GM23248 (cell line): ENCODE results near the gene CNIH1. TPM values are rescaled to one million over a fixed set of nuclear protein-coding genes. Genes with fewer than 3 reads are reported as not detected.

Source experiments
- DNase-seq: peaks from one replicate; pipeline ENCODE4 v3.0.0-alpha.2; 2015
- H2AFZ ChIP-seq: fragments of 200-600 bp; sonication (generic); 2 replicates; pipeline ENCODE4 v1.6.1; 2016; ENCODE audit warnings: antibody characterized with exemption
- H3F3A ChIP-seq: fragments of 200-600 bp; sonication (generic); 2 replicates; pipeline ENCODE4 v1.6.1; 2016; ENCODE audit warnings: mild to moderate bottlenecking, antibody characterized with exemption, mixed run types; ENCODE audit not compliant: insufficient read depth
- H3K27ac ChIP-seq: fragments of 200-600 bp; sonication (generic); 2 replicates; pipeline ENCODE4 v1.5.1; 2016; ENCODE audit warnings: mild to moderate bottlenecking
- H3K27me3 ChIP-seq: fragments of 200-600 bp; sonication (generic); replicated peaks from 2 replicates; pipeline ENCODE4 v1.6.1; 2016; ENCODE audit warnings: mild to moderate bottlenecking; ENCODE audit not compliant: insufficient read depth
- H3K36me3 ChIP-seq: fragments of 200-600 bp; sonication (generic); 2 replicates; pipeline ENCODE4 v1.6.1; 2016; ENCODE audit warnings: low read depth, mild to moderate bottlenecking
- H3K4me1 ChIP-seq: fragments of 200-600 bp; sonication (generic); 2 replicates; pipeline ENCODE4 v1.6.1; 2016; ENCODE audit warnings: mild to moderate bottlenecking; ENCODE audit not compliant: insufficient read depth
- H3K4me2 ChIP-seq: fragments of 200-600 bp; sonication (generic); one replicate; pipeline ENCODE4 v1.6.1; 2016; ENCODE audit warnings: mild to moderate bottlenecking; ENCODE audit not compliant: unreplicated experiment
- H3K4me3 ChIP-seq: fragments of 200-600 bp; sonication (generic); 2 replicates; pipeline ENCODE4 v1.5.1; 2016; ENCODE audit warnings: mild to moderate bottlenecking
- H3K79me2 ChIP-seq: fragments of 200-600 bp; sonication (generic); 2 replicates; pipeline ENCODE4 v1.6.1; 2016; ENCODE audit warnings: mild to moderate bottlenecking; ENCODE audit not compliant: insufficient read depth
- H3K9ac ChIP-seq: fragments of 200-600 bp; sonication (generic); 2 replicates; pipeline ENCODE4 v1.6.1; 2016; ENCODE audit warnings: mild to moderate bottlenecking
- H3K9me2 ChIP-seq: fragments of 200-600 bp; sonication (generic); 2 replicates; pipeline ENCODE4 v1.6.1; 2016; ENCODE audit warnings: mixed run types, mild to moderate bottlenecking, moderate library complexity; ENCODE audit not compliant: insufficient read depth
- H3K9me3 ChIP-seq: fragments of 200-600 bp; sonication (generic); one replicate; pipeline ENCODE4 v1.6.1; 2017; ENCODE audit warnings: low read depth
- H4K20me1 ChIP-seq: fragments of 200-600 bp; sonication (generic); 2 replicates; pipeline ENCODE4 v1.6.0; 2016; ENCODE audit not compliant: insufficient read depth
- EZH2 ChIP-seq: fragments of 200-600 bp; sonication (generic); IDR thresholded peaks from 2 replicates; pipeline ENCODE4 v1.6.1; 2018; ENCODE audit warnings: antibody characterized with exemption, mild to moderate bottlenecking; ENCODE audit not compliant: insufficient read depth, poor library complexity, severe bottlenecking
- EZH2phosphoT487 ChIP-seq: fragments of 200-600 bp; sonication (generic); IDR thresholded peaks from 2 replicates; pipeline ENCODE4 v1.6.1; 2018; ENCODE audit warnings: antibody characterized with exemption, moderate library complexity, mild to moderate bottlenecking, low read depth; ENCODE audit not compliant: insufficient read depth
- WGBS, 2 experiments: methylation state at CpG; one replicate each; pipeline ENCODE4 v1.1.6; 2015 to 2017; ENCODE audit warnings: low lambda C conversion rate in 2 of 2, low coverage in 1 of 2; ENCODE audit errors: missing lambda C conversion rate in 2 of 2; 5-methylcytosine and 5-hydroxymethylcytosine counted together
- in situ Hi-C: fragments of 300-500 bp; cut with MboI; formaldehyde crosslinking; loops from 2 replicates; pipeline ENCODE4 v1.15.0; 2020
- polyA plus RNA-seq: library from polyadenylated mRNA; unstranded; fragments of >200 nt; fragmentation: Nextera tagmentation; extraction: Ambion mirVana; gene quantifications from 2 replicates; pipeline ENCODE4 v1.2.1, GENCODE V29; 2016
- total RNA-seq: library from RNA; depleted of rRNA; stranded (reverse); fragments of >200 nt; shearing (Covaris generic); gene quantifications from 2 replicates; pipeline ENCODE4 v1.2.3, GENCODE V29; 2014

CNIH1 gene
- total and polyA plus RNA-seq, 2 experiments from 2014 or later, result 259 to 315 TPM

DNA sequence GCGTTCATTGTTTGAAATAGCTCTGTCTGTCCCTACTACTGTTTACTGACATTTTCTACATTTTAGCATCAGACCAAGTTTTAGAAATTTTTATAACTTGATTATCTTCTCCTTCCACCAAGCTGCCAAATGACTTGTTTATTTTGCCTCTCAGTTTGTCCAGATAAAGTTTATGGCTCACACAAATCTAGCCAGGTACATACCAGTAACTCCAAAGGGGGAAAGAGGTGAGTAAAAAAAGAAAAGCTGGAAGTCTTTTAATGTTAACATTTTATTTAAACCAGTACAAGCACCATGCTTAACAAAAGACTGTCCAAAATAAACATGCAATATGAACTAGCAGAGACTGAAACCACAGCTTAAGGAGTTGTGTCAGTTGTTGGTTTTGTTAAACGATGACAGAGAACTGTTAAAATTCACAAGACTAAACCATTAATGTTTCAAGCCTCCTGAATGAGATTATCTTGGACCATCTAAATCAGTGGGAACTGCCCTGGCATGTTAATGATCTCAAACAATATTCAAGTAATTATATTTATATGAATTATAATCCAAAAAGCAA, 33.1 kb upstream of the CNIH1 start:
- TF ChIP-seq EZH2 (no peak), EZH2phosphoT487 (no peak)
- H3K9me3 ChIP-seq, result no peaks in the 10 kb centered on the region
- no peak overlapping the region for H3K9ac ChIP-seq
- H3K79me2 ChIP-seq, result peaks cover 39% of the 10 kb centered on the region; the same call in 1 of the 2 replicates
- H3K4me1 ChIP-seq, result no peaks in the 10 kb centered on the region
- H3K4me3 ChIP-seq, result no peak overlapping the region
- no peak for DNase-seq
- no peaks in the 10 kb centered on the region for H3K9me2 ChIP-seq
- H3F3A ChIP-seq, result peaks cover 8% of the 10 kb centered on the region; the same call in 1 of the 2 replicates
- 0 out of 2 replicates have a peak, but pooled peaks cover 5% of the 10 kb centered on the region for H4K20me1 ChIP-seq
- in situ Hi-C loops, result no loop called here
- H3K4me2 ChIP-seq, result no peak overlapping the region
- peaks cover 44% of the 10 kb centered on the region for H3K36me3 ChIP-seq
- no peaks in the 10 kb centered on the region for H3K27me3 ChIP-seq
- no peak overlapping the region for H2AFZ ChIP-seq
- 98 to 100% methylated on average over 2 of the region's 2 CpGs for WGBS, 2 experiments
- no peak overlapping the region for H3K27ac ChIP-seq

- in situ Hi-C loops, result no loop called here
- H3K9me3 ChIP-seq, result no peaks in the 10 kb centered on the region
- H2AFZ ChIP-seq, result no peak overlapping the region
- H3K9ac ChIP-seq, result no peak overlapping the region
- H4K20me1 ChIP-seq, result no peaks in the 10 kb centered on the region
- H3K4me3 ChIP-seq, result no peak overlapping the region
- WGBS, 2 experiments, result 82 to 85% methylated on average over 4 of the region's 4 CpGs
- H3F3A ChIP-seq, result peaks cover 5% of the 10 kb centered on the region; the same call in 1 of the 2 replicates
- no peak overlapping the region for H3K27ac ChIP-seq
- no peak overlapping the region for H3K4me2 ChIP-seq
- no peaks in the 10 kb centered on the region for H3K27me3 ChIP-seq
- peaks cover 29% of the 10 kb centered on the region for H3K36me3 ChIP-seq
- no peaks in the 10 kb centered on the region for H3K9me2 ChIP-seq
- peaks cover 22% of the 10 kb centered on the region; the same call in 1 of the 2 replicates for H3K79me2 ChIP-seq
- H3K4me1 ChIP-seq, result no peaks in the 10 kb centered on the region
- DNase-seq, result no peak
- TF ChIP-seq EZH2phosphoT487 (no peak), EZH2 (no peak)
Measured at GRCh38 chr14:54472315-54472714, 31.1 kb upstream of the CNIH1 start.

GRCh38 chr14:54471641-54472040, 30.5 kb upstream of the CNIH1 start:
- Histone ChIP-seq H3K36me3 (peaks cover 22% of the 10 kb centered on the region), H3K79me2 (peaks cover 15% of the 10 kb centered on the region; the same call in 1 of the 2 replicates), H3F3A (no peaks in the 10 kb centered on the region), H3K4me3 (no peak overlapping the region), H3K4me1 (no peaks in the 10 kb centered on the region), H3K4me2 (no peak overlapping the region), H3K27me3 (no peaks in the 10 kb centered on the region), H3K9ac (no peak overlapping the region), H3K27ac (no peak overlapping the region), H4K20me1 (no peaks in the 10 kb centered on the region), H2AFZ (no peak overlapping the region), H3K9me2 (no peaks in the 10 kb centered on the region), H3K9me3 (no peaks in the 10 kb centered on the region)
- no peak for DNase-seq
- in situ Hi-C loops, result no loop called here
- no peak for TF ChIP-seq EZH2
- TF ChIP-seq EZH2phosphoT487, result no peak
- 95 to 97% methylated on average over 4 of the region's 4 CpGs for WGBS, 2 experiments

DNA sequence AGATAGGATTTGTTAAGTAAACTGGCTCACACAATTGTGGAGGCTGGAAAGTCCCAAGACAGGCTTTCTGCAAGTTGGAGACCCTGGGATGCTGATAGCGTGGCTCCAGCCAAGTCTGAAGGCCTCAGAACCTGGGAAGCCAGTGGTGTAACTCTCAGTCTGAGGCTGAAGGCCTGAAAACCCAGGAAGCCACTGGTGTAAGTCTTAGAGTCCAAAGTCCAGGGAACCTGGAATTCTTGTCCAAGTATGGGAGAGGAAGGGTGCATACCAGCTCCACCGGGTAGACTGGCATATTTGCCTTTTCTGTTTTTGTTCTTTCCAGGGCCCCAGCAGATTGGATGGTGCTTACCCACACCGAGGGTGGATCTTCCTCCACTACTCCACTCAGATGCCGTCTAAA, 29.5 kb upstream of the CNIH1 start:
- H3K79me2 ChIP-seq, result 0 out of 2 replicates have a peak, but pooled peaks cover 7% of the 10 kb centered on the region
- no peaks in the 10 kb centered on the region for H3K9me2 ChIP-seq
- no peaks in the 10 kb centered on the region for H3K27me3 ChIP-seq
- TF ChIP-seq EZH2 (no peak), EZH2phosphoT487 (no peak)
- H4K20me1 ChIP-seq, result no peaks in the 10 kb centered on the region
- in situ Hi-C loops, result no loop called here
- no peak overlapping the region for H3K9ac ChIP-seq
- peaks cover 15% of the 10 kb centered on the region for H3K36me3 ChIP-seq
- H3K4me1 ChIP-seq, result no peaks in the 10 kb centered on the region
- DNase-seq, result no peak
- H3K27ac ChIP-seq, result no peak overlapping the region
- WGBS, 2 experiments, result 85 to 89% methylated on average over 4 of the region's 4 CpGs
- no peaks in the 10 kb centered on the region for H3F3A ChIP-seq
- no peak overlapping the region for H3K4me3 ChIP-seq
- H3K9me3 ChIP-seq, result no peaks in the 10 kb centered on the region
- no peak overlapping the region for H3K4me2 ChIP-seq
- H2AFZ ChIP-seq, result no peak overlapping the region

DNA sequence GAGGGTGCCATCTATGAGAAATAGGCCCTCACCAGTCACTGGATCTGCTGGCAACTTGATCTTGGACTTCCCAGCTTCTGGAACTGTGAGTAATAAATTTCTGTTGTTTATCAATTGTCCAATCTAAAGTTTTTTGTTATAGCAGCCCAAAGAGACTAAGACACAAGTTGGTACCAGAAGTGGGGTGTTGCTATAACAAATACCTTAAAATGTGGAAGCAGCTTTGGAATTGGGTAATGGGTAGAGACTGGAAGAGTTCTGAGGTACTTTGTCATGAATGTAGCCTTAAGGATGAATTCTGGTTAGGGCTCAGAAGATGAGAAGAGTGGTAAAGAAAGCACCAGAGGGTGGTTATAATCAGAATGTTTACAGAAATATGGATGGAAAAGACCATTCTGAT, 26.1 kb upstream of the CNIH1 start:
- Histone ChIP-seq H3K79me2 (no peaks in the 10 kb centered on the region), H3F3A (no peaks in the 10 kb centered on the region), H3K4me1 (no peaks in the 10 kb centered on the region), H3K9me2 (no peaks in the 10 kb centered on the region), H2AFZ (no peak overlapping the region), H3K36me3 (no peaks in the 10 kb centered on the region), H4K20me1 (no peaks in the 10 kb centered on the region), H3K27me3 (no peaks in the 10 kb centered on the region), H3K4me2 (no peak overlapping the region), H3K9ac (no peak overlapping the region), H3K27ac (no peak overlapping the region), H3K4me3 (no peak overlapping the region), H3K9me3 (no peaks in the 10 kb centered on the region)
- no peak for DNase-seq
- TF ChIP-seq EZH2phosphoT487 (no peak), EZH2 (no peak)
- in situ Hi-C loops, result no loop called here
